Embryonic facial prominence (tissue), 1 donor: ENCODE results near the gene CENPT.
"Not testable (repeated sequence)": the region's sequence is repeated elsewhere in the genome, so short reads cannot be mapped to it uniquely, and the experiment has no call there.

Experiments used
- DNase-seq: peaks from one replicate; pipeline ENCODE4 v3.0.0-alpha.2; 2016; ENCODE audit errors: extremely low spot score

CENPT gene

GRCh38 chr16:67846320-67847063 is 1.0 kb downstream of the CENPT start, which contains the start of gene NUTF2:
Gene NUTF2 (plus strand): TSS chr16:67846933. CDS start chr16:67865131, 18,198 bp downstream.
- peak; percentile 88 for DNase-seq

GRCh38 chr16:67846063-67846319 is 1.5 kb downstream of the CENPT start:
- DNase-seq: no peak

- no peak for DNase-seq
Measured at GRCh38 chr16:67845291-67846062, 2.0 kb downstream of the CENPT start.

GRCh38 chr16:67844497-67844896 is 3.0 kb downstream of the CENPT start:
- no peak for DNase-seq

- no peak for DNase-seq
Measured at GRCh38 chr16:67843343-67843765, 4.1 kb downstream of the CENPT start.

GRCh38 chr16:67842509-67843342 is 4.8 kb downstream of the CENPT start:
- DNase-seq: no peak

- DNase-seq: peak; percentile 94
Measured at GRCh38 chr16:67841816-67842508, 5.5 kb downstream of the CENPT start, which contains the start of gene THAP11. Gene THAP11 (plus strand): TSS chr16:67842320. CDS start chr16:67842555, 235 bp downstream.

GRCh38 chr16:67841198-67841815 is 6.2 kb downstream of the CENPT start:
- DNase-seq: no peak

GRCh38 chr16:67837811-67838210 is 9.7 kb downstream of the CENPT start:
- DNase-seq: no peak

GRCh38 chr16:67837190-67837589 is 10.3 kb downstream of the CENPT start:
- not testable (repeated sequence) for DNase-seq

- DNase-seq: no peak
Measured at GRCh38 chr16:67834242-67834614, 13.3 kb downstream of the CENPT start.

- peak; percentile 76 for DNase-seq
Measured at GRCh38 chr16:67833415-67834241, 13.9 kb downstream of the CENPT start.

- DNase-seq: no peak
Measured at GRCh38 chr16:67833030-67833414, 14.5 kb downstream of the CENPT start.

- no peak for DNase-seq
Measured at GRCh38 chr16:67828651-67829050, 18.8 kb downstream of the CENPT start.

GRCh38 chr16:67825906-67826305 is 21.6 kb downstream of the CENPT start:
- no peak for DNase-seq

GRCh38 chr16:67825119-67825518 is 22.4 kb downstream of the CENPT start:
- no peak for DNase-seq

- DNase-seq: no peak
Measured at GRCh38 chr16:67822511-67822910, 25.0 kb downstream of the CENPT start.

- DNase-seq: no peak
Measured at GRCh38 chr16:67820608-67821259, 26.8 kb downstream of the CENPT start.

GRCh38 chr16:67814567-67814966 is 32.9 kb downstream of the CENPT start:
- no peak for DNase-seq

GRCh38 chr16:67811899-67812298 is 35.6 kb downstream of the CENPT start:
- DNase-seq: no peak
